ENCODE measurements around the gene SPTLC2.
A peak's percentile ranks its signal among the peaks of the same experiment; 100 is the strongest.

SPTLC2 gene

DNA sequence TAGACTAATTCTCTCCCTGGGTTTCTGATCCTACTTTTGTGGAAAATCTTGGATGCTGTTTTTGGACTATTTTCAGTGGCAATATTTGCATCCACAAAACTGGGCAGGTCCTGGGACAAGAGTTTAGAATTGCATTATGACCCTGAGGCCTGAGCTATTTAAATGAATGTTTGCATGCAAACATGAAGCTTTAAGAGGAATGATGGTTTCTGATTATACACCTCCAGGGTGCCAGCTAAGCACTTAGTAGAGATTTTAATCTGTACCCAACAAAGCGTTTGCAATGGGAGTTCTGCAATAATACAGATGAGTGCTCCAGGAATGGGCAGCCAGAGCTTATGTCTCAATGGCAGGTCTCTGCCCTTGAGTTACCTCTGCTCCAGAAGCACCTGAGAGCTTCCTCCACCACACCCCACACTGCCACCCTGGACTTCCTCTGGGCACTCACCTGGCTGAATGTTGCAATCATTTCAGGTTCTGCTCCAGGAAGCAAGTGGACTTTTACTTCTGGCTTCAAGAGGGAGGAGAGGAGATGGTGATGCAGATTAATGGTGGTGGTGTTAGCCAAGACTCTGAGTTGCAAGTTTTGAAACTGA lies 6.0 kb upstream of the SPTLC2 start:
- no peak for DNase-seq (ENCODE audit: low read depth in 3 of 3)

DNA sequence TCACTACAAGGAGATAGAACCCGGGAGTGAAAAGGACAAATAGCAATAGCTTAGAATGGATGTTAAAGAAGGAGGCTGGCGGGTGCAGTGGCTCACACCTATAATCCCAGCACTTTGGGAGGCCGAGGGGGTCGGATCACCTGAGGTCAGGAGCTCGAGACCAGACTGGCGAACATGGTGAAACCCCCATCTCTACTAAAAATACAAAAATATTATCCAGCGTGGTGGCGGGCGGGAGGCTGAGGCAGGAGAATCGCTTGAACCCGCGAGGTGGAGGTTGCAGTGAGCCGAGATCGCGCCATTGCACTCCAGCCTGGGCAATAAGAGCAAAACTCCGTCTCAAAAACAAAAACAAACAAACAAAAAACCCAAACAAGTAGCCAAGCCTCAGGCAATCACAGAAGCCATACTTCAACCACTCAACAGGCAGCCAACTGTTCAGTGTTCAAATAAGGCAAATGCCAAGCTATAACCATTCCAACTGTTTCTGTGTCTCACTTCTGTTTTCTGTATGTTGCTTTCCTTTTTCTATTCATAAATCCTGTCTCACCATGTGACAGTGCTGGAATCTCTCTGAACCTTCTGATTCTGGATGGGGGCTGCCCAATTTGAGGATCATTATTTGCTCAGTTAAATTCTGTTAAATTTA lies 3.9 kb upstream of the SPTLC2 start:
- no peak for DNase-seq (ENCODE audit: low read depth in 3 of 3)

DNA sequence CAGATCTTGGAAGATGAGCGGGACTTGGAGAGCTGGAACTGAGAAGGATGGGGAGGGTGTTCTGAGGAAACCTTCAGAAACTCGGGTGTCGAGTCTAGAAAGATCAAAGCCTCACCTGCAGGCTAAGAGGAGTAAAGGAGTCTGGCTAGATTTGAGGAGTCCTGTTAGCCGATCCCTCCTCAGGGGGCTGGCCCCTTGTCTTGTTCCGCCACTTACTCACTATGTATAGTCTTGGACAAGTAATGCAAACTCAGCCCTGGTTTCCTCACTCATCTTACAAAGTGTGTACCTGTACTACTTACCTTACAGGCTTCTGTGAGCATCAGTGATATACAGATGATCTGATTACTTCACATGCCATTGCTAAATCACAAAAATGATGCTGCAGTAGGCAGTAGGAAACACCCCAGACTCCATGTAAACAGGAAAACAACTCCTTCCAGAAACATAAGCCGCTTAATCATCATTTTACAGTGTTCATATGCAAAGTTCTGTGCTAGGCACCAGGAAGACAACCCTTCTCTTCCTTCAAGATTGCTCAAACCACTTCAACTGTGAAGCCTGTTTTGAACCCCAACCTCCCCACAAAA lies 2.0 kb upstream of the SPTLC2 start:
- no peak for DNase-seq (ENCODE audit: low read depth in 3 of 3)

DNA sequence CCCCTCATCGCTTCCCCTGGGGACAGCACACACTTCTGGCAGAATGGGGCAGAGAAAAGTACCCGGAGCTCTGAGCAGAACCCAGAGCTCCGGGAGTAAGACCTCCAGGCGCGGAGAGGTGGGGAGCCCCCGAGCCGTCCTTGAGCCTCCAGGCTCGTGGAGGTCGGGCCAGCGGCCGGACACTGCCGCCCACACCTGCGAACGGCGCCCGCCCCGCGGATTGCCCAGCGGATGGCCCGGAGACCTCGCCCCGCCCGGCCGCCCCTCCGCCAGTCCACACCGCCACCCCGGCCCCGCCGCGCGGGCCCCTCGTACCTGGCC lies 344 bp downstream of the SPTLC2 start:
- DNase-seq (ENCODE audit: low read depth in 3 of 3), result no peak

DNA sequence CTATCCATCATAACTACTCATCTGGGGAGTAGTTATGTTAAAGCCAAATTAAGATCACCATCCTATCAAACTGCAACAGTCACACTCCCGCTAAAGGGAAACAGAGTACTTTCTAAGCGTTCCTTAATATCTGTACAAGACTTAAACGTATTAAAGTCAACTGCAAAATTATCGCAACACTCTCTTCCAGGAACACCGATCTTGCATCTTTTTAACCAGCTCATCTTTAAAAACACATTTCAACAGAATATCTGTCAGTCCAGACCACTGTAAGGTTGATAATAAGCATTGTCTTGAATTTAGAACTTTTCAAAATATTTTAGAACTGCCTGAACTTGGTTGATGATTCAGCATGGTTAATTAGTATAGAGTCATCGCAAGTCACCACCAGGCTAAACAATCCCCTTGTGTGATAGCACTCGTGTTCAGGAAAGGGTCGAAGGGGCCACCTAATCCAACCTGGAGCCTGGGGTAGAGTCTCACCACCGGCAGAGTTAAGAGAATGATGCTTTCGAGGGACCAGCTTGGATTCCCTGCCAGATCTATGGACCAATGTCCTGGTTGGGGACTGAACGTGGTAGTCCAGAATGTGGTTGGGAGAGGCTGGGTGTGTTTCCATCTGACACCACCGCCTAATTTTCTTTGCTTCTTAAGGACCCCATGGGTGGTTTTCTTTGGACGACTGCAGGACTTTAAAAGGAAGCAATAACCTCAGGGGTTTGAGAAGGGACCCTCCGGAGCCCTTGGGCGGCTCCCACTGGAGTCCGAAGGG lies 890 bp downstream of the SPTLC2 start:
- DNase-seq (ENCODE audit: low read depth in 3 of 3), result peak in 1 of 3 experiments; percentile 12

DNA sequence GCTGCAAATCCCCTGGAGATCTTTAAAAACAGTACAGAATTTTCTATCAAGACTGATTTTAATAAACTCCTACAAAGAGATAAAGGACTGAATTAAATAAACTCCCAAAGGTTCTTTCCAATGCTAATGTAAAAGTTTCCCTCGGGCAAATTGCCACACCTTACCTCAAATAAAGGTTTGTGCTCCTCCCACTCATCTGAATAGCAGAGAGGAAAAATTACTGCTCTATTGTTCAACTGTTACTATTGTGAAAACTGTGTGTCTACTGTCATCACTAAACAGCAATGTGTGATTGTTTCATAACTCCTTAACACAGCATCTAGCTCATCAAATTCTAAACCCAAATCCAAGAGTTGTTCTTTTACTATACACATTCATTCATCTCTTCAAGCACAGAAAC lies 3.2 kb downstream of the SPTLC2 start:
- DNase-seq (ENCODE audit: low read depth in 3 of 3), result no peak

DNA sequence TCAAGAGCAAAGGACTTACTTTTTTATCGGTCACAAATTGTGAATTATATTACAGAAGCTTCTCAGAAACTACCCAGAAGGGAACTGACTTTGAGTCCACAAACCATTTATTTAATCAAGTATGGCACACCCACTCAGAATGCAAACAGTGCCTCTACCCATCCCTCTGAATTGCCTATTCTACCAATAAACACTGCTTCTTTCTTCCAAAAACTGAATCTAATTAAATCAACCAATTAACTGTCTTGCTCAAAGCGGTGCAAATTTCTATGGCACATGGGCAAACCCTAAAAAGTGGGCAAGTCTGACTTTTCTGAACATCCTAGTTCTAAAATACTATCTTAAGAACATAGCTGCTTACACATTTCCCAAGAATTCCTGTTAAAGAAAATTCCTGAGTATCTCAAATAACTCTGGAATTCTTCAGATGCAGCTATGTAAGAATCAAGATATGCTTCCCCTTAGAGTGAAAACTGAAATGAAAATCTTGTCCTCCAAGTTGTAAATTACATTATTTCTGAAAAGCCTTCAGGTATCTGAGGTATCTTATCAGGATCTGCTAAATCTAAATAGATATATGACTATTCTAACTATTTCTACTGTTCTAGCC lies 4.3 kb downstream of the SPTLC2 start:
- DNase-seq (ENCODE audit: low read depth in 3 of 3), result no peak

DNA sequence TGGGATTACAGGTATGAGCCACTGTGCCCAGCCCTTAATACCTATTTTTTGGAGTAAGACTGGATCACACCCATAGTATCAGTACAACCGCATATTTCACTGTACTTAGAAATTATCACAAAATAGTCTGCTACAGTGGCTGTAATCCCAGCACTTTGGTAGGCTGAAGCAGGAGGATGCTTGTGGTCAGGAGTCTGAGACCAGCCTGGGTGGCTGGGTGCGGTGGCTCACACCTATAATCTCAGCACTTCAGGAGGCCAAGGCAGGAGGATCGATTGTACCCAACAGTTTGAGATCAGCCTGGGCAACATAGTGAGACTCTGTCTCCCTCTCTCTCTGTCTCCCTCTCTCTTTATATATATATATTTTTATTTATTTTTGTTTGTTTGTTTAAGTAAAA lies 5.9 kb downstream of the SPTLC2 start:
- no peak for DNase-seq (ENCODE audit: low read depth in 3 of 3)

DNA sequence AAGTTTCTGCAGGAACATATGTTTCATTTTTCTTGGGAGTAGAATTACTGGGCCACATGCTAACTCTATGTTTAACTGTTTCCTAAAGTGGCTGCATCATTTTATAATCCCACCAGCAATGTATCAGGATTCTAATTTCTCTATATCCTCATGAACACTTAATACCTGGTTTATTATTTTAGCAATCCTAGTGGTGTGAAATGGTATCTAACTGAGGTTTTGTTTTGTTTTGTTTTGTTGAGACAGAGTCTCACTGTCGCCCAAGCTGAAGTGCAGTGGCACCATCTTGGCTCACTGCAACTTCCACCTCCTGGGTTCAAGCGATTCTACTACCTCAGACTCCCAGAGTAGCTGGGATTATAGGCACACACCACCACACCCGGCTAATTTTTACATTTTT lies 6.5 kb downstream of the SPTLC2 start:
- no peak for DNase-seq (ENCODE audit: low read depth in 3 of 3)

DNA sequence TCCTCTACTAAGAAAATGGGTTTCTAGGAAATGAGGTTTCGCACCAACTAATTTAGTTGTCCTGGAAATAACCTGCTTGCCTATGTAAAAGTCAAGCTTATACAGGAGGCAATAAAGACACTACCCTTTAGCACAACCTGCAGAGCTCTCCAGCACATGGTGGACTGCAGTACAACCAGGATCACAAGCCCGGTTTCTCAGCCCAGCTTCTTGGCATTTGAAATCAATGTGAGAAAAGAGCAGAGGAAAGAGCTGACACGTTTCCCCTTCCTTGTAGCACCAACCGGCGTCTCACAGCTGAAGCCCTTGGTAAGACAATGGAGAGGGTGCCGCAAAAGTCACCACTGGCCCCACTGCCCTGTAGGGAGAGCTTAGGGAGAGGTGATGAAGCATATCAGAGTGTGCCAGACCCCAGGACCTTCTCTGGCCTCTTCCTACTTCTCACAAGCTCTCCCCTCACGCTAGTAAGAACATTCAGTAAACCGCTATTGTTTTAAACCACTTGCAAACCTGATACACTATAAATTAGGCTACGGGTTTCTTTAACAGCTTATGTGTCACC lies 8.6 kb downstream of the SPTLC2 start:
- no peak for DNase-seq (ENCODE audit: low read depth in 3 of 3)

DNA sequence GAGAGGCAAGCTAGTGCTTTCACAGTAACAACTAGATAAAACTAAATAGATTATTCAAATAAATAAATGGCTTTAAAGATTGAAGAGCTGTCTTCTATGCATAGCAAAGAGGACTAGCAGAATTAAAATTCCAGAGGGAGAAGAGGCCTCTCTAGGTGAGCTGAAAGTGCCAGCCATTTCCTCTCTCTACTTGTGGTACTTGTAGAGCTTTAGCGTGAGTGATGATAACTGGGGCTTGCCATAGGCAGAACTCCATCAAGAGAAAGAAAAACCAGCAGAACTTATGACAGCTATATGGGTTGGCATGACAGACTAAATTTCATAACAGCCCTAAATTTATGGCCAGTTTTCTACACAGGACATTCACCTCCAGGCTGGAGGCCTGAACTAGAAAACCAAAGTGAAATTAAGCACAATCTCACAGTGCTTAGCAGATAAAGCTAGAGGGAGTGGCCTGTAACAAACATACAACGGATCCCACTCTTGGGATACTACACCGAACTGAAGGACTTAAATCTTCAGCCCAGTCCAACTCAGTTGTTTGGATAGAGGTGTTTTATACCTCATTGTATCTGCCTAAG lies 11.0 kb downstream of the SPTLC2 start:
- DNase-seq (ENCODE audit: low read depth in 3 of 3), result no peak

DNA sequence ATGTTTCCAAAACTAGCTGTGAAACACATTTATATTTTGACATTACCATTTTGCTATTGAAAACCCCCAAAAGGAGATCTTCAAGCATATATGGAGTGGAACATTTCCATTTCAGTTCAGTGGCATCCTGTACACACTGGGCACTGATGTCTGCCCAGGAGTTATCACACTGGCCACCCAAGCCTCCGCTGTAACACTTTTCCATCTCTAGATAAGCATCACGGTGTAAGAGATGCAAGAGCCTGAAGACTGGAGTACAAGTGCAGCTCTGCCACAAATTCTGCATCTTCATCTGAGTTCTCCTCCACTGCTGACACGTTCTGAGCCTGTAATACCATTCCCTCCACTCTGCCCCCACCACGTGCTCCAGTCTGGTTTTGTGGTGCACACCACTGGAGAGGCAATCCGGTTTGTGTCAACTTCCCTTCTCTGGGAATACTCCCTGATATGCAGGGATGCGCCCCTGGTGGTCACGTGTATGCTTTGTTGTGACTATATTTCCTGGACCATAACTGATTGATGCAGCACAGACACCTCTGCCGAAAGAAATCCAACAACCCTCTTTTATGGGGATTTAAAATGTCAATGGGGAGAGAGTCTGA lies 12.7 kb downstream of the SPTLC2 start:
- no peak for DNase-seq (ENCODE audit: low read depth in 3 of 3)

DNA sequence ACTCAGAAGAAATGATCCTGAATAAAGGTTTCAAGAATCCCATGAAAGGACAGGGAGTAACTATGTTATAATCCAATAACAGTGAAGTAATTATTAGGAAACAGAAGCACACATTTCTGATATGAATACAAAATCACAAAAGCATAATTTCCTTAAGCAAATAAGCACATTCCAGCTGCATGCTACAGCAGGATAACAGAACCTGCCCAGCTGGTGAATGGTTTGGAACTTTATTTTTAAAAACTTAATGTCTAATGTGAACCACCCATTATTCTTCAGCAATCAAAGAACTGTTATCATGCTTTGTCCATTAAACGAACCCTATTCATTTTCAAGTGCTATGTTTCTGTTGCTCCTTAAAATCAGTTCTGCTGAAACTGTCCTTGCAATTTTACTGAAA lies 13.4 kb downstream of the SPTLC2 start:
- no peak for DNase-seq (ENCODE audit: low read depth in 3 of 3)

DNA sequence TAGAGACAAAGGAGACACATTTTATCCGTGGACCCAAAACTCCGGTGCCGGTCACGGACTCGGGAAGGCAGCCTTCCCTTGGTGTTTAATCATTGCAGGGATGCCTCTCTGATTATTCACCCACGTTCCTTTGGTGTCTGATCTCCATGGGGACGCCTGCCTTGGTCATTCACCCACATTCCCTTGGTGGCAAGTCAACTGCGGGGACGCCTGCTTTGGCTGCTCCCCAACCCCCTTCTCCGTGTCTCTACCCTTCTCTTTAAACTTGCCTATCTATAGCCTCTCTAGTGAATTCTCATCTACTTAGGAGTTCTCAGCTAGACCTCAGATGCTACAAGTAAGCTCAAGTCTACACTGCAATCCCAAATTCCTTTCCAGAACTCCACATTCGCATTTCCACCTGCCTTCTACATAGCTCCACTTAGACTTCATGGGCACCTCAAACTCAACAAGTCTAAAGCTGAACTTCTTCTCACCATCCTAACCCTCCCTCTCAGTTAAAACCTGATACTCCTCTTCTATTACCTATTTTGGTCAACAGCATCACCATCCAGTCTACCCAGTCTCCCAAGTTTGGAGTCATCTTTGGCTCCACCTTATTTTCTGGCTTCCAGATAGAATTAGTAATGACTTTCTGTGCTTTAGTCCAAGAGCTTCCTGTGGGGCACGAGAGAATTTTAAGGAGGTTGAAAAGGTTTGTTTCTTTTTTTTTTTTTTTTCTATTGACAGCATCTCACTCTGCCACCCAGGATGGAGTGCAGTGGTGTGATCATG lies 14.4 kb downstream of the SPTLC2 start:
- DNase-seq (ENCODE audit: low read depth in 3 of 3), result no peak

DNA sequence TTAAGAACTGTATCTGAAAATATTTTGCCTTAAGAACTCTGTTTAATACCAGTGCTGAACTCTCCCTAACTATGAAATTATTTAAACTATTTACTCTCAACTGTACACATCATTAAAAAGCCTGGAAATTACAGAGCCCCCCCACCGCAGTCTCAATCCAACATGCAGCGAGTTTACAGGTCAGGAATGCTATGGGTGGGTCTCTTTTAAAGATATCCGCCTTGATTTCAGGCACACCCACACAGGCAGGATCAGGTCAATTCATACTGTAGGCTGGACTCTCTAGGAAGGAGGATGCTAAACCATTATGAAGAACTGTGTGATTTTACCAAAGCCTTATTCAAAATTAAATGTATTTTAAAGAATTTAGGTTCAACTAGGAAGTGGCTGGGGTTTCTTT lies 16.5 kb downstream of the SPTLC2 start:
- DNase-seq (ENCODE audit: low read depth in 3 of 3), result no peak

DNA sequence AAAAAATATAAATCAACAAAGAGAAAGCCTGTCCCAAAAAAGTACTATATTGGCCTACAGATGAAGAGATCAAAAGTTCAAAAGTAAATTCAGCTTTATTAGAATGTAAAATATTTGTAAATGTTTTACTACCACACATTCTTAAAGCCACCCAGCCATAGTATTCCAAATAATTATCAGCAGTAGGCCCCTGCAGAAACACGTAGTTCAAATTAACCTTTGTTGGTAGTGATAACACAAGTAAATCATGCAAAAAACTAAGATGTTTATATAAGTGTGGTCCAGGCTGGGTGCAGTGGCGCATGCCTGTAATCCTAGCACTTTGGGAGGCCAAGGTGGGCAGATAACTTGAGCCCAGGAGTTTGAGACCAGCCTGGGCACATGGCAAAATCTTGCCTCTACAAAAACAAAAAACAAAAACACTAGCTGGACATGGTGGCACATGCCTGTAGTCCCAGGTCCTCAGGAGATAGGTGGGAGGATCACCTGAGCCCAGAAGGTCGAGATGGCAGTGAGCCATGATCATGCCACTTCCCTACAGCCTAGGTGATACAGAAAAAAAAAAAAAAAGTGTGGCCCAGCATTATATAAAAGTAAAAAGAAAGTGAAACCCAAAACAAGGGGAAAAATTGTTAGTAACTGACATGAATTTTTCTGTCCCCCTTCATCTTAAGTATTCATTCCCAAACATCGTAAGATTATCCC lies 17.9 kb downstream of the SPTLC2 start:
- DNase-seq (ENCODE audit: low read depth in 3 of 3), result no peak

DNA sequence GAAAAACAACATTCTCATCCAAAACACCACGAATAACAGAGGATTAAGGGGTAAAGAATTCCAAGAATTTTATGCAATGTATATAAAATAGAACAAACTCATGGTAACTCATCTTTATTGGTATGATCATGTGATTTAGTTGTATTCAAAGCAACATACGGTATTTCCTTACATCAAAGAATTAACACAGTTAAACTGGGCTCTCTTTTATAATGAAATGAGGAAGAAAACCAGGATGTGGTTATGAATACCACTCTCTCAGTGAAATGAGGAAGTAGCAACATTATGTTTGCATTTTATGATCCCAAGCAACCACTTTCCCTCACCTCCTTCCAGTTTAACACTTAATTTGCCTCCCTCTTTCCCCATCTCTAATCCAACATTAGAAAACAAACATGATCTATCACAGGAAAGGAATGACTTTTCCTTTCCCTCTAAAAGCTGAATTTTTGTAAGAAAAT lies 22.9 kb downstream of the SPTLC2 start:
- DNase-seq (ENCODE audit: low read depth in 3 of 3), result no peak

DNA sequence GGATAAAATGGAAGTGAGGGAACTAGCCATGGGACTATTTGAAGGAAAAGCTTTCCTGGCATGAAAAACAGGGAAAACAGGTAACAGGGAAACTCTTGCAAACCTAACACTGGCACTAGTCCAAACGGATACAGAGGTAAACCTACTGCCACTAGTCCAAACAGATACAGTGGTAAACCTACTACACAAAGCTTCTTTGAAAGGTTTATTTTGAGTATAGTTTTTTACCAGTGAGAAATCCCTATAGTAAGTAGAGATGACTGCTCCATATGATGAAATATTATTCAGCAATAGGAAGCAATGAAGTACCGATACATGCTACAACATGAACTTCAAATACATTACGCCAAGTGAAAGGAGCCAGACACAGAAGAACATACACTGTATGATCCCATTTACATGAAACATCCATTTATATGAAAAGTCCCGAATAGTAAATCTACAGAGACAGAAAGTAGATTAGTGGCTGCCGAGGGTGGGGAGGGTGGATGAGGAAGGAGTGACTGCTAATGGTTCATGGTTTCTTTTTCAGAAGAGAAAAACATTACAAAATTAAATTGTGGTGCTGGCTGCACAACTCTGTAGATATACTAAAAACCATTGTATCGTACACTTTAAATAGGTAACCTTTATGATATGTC lies 25.5 kb downstream of the SPTLC2 start:
- no peak for DNase-seq (ENCODE audit: low read depth in 3 of 3)

DNA sequence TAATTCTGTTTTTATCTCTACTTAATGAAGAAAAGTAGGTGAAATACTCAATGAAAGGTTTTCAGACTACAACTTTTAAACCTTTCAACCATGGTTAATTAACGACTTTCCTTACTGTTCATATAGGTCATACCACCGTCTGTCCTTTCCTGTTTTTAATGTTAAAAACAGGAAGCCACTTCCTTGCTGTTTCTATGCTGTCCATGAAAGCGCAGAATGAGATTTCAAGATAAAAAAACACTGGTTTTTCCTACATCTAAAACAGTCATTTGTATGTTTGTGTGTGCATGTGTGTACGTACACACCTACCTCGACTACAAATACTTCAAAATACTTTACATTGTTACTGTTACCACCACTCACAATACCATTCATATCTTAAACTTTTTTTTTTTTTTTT lies 27.3 kb downstream of the SPTLC2 start:
- DNase-seq (ENCODE audit: low read depth in 3 of 3), result no peak

All from stimulated activated CD4-positive, alpha-beta T cell treated with anti-CD3 and anti-CD28 coated beads, TNF-alpha, amount 100 ng/mL, for 24 hours (primary cell).